SK-N-SH (cell line): ENCODE results near the gene UBE2U. TPM values are rescaled to one million over a fixed set of nuclear protein-coding genes. Genes with fewer than 3 reads are reported as not detected.

ENCODE experiments used
- CTCF ChIA-PET: fragments of 300-600, 350-600 bp; formaldehyde crosslinking; extraction: SDS; loops from one replicate; lab custom pipeline; 2021; lab: Yijun Ruan, JAX
- POLR2A ChIA-PET: fragments of 350-600 bp; sonication (Branson Sonifier 250); formaldehyde crosslinking; extraction: SDS; loops from one replicate; lab custom pipeline; 2020; ENCODE audit warnings: antibody characterized with exemption, inconsistent platforms; lab: Yijun Ruan, JAX
- DNase-seq: peaks from one replicate; pipeline ENCODE4 v3.0.0; 2012
- H2AFZ ChIP-seq: fragments of 200-600 bp; sonication (generic); 2 replicates; pipeline ENCODE4 v1.8.1; 2016; ENCODE audit warnings: antibody characterized with exemption, mild to moderate bottlenecking, low read depth
- H3F3A ChIP-seq: fragments of 200-600 bp; sonication (generic); replicated peaks from 2 replicates; pipeline ENCODE3; 2016; ENCODE audit warnings: antibody characterized with exemption, mild to moderate bottlenecking; ENCODE audit not compliant: insufficient read depth
- H3K27ac ChIP-seq, 2 experiments: fragments of 200-500 bp in 1 of 2; fragments of 200-600 bp in 1 of 2; sonication (Bioruptor generic) in 1 of 2; sonication (generic), shearing (Covaris generic) in 1 of 2; 2 replicates each; pipeline versions ENCODE4 v1.5.1 to v1.6.1; 2014 to 2016; ENCODE audit warnings: low read depth in 2 of 2, inconsistent platforms in 1 of 2, low read length in 1 of 2, mild to moderate bottlenecking in 1 of 2, mixed read lengths in 1 of 2
- H3K27me3 ChIP-seq: fragments of 200-600 bp; sonication (generic), shearing (Covaris generic); 2 replicates; pipeline ENCODE4 v1.6.1; 2016; ENCODE audit warnings: mixed run types; ENCODE audit not compliant: insufficient read depth
- H3K36me3 ChIP-seq, 2 experiments: fragments of 200-500 bp in 1 of 2; fragments of 200-600 bp in 1 of 2; sonication (Bioruptor generic) in 1 of 2; sonication (generic) in 1 of 2; replicated peaks in 1 of 2; 2 replicates each; pipeline versions ENCODE3 to v1.5.1; 2014 to 2016; ENCODE audit warnings: low read length in 1 of 2, mild to moderate bottlenecking in 1 of 2; ENCODE audit not compliant: insufficient read depth in 2 of 2, control insufficient read depth in 1 of 2
- H3K4me1 ChIP-seq, 2 experiments: fragments of 200-500 bp in 1 of 2; fragments of 200-600 bp in 1 of 2; sonication (Bioruptor generic) in 1 of 2; sonication (generic), shearing (Covaris generic) in 1 of 2; 2 replicates each; pipeline versions ENCODE4 v1.5.1 to v1.6.1; 2014 to 2016; ENCODE audit warnings: low read depth in 1 of 2, low read length in 1 of 2, mixed run types in 1 of 2; ENCODE audit not compliant: insufficient read depth in 2 of 2, control insufficient read depth in 1 of 2
- H3K4me2 ChIP-seq: fragments of 200-600 bp; sonication (generic), shearing (Covaris generic); 2 replicates; pipeline ENCODE4 v1.6.1; 2017; ENCODE audit warnings: mixed run types
- H3K4me3 ChIP-seq, 2 experiments: fragments of 200-500 bp in 1 of 2; fragments of 200-600 bp in 1 of 2; sonication (Bioruptor generic) in 1 of 2; sonication (generic), shearing (Covaris generic) in 1 of 2; 2 replicates each; pipeline versions ENCODE4 v1.5.1 to v1.8.1; 2014 to 2016; ENCODE audit warnings: low read depth in 2 of 2, inconsistent platforms in 1 of 2, low read length in 1 of 2, mild to moderate bottlenecking in 1 of 2, mixed read lengths in 1 of 2, moderate library complexity in 1 of 2
- H3K79me2 ChIP-seq: fragments of 200-600 bp; sonication (generic); 2 replicates; pipeline ENCODE4 v1.8.1; 2017; ENCODE audit warnings: mild to moderate bottlenecking; ENCODE audit not compliant: insufficient read depth
- H3K9ac ChIP-seq: fragments of 200-600 bp; sonication (generic); 2 replicates; pipeline ENCODE4 v1.6.1; 2017; ENCODE audit warnings: mixed run types
- H3K9me2 ChIP-seq: fragments of 200-600 bp; sonication (generic); 2 replicates; pipeline ENCODE4 v1.6.1; 2017; ENCODE audit warnings: mixed run types
- H3K9me3 ChIP-seq: fragments of 200-600 bp; sonication (generic); 2 replicates; pipeline ENCODE4 v1.6.1; 2017; ENCODE audit warnings: mixed run types, mild to moderate bottlenecking, moderate library complexity
- H4K20me1 ChIP-seq: fragments of 200-600 bp; sonication (generic); 2 replicates; pipeline ENCODE4 v1.6.1; 2017; ENCODE audit warnings: mild to moderate bottlenecking, mixed run types; ENCODE audit not compliant: insufficient read depth
- CHD2 ChIP-seq: fragments of 150-350 bp; IDR thresholded peaks from 2 replicates; pipeline ENCODE4 v1.6.1; 2018; ENCODE audit warnings: low read length; ENCODE audit not compliant: partially characterized antibody
- ELF1 ChIP-seq: IDR thresholded peaks from 2 replicates; pipeline ENCODE4 v1.4.0; 2012
- FOXJ3 ChIP-seq: sonication (generic); formaldehyde crosslinking; IDR thresholded peaks from 2 replicates; pipeline ENCODE4 v1.5.1; 2020; ENCODE audit warnings: mild to moderate bottlenecking, missing genetic modification reagents
- GATA2 ChIP-seq: sonication (generic); formaldehyde crosslinking; IDR thresholded peaks from 2 replicates; pipeline ENCODE4 v1.5.0; 2020; ENCODE audit warnings: mild to moderate bottlenecking, missing genetic modification reagents
- REST ChIP-seq: IDR thresholded peaks from 2 replicates; pipeline ENCODE4 v1.6.1; 2012; ENCODE audit warnings: mild to moderate bottlenecking, low read depth, low read length, moderate library complexity
- SIN3A ChIP-seq: IDR thresholded peaks from 2 replicates; pipeline ENCODE4 v1.6.1; 2012; ENCODE audit warnings: low read depth, mild to moderate bottlenecking, low read length, moderate library complexity, borderline replicate concordance
- SMC3 ChIP-seq: IDR thresholded peaks from 2 replicates; pipeline ENCODE4 v1.6.1; 2012; ENCODE audit warnings: low read depth, low read length, improper control_type of control experiment
- YY1 ChIP-seq: IDR thresholded peaks from 2 replicates; pipeline ENCODE4 v1.4.0; 2012; ENCODE audit warnings: low read depth, mild to moderate bottlenecking
- WGBS: methylation state at CpG from one replicate; pipeline ENCODE4 v1.1.6; 2017; ENCODE audit warnings: low lambda C conversion rate; 5-methylcytosine and 5-hydroxymethylcytosine counted together
- polyA plus RNA-seq, 3 experiments: library from polyadenylated mRNA; depleted of rRNA; stranded (reverse); fragments of >200 nt; gene quantifications; 2 replicates each; pipeline ENCODE4 v1.2.3, GENCODE V29; 2012
- TF ChIP-seq, protein P1 (sequence below): IDR thresholded peaks from 2 replicates; pipeline ENCODE4 v1.4.0; 2012; ENCODE audit warnings: low read depth, borderline replicate concordance
- TF ChIP-seq, protein P2 (sequence below): IDR thresholded peaks from 2 replicates; pipeline ENCODE4; 2012

Gene UBE2U
- polyA plus RNA-seq, 1 of the 3 experiments (the other 2 are of a cell fraction): not detected

DNA sequence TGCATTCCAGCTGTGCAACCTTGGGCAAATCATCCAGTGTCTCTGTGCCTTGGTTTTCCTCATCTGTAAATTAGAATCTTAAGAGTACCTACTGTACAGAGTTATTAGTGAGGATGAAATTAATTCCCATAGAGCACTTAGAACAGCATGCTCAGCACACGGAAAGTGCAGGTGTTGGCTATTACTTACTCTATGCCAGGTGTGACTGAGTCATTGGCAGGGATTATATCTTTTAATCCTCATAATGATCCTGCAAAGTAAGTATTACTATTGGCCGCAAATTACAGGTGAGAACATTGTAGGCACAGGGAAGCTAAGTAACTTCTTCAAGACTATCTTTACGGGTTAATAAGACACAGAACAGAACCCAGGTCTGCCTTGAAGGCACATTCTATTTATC lies 6.3 kb upstream of the UBE2U start:
- POLR2A ChIA-PET: interaction anchor here (0.6 kb wide), 1 partner anchor 154 kb away, joined by 3 read pairs; no protein-coding TSS in a partner anchor
- WGBS: 90% methylated on average over 3 of the region's 3 CpGs

More for the DNA sequence above, 6.3 kb upstream of the UBE2U start:
- no peaks in the 10 kb centered on the region for H3K9me2 ChIP-seq
- H3K27me3 ChIP-seq: no peaks in the 10 kb centered on the region
- no peak overlapping the region for H2AFZ ChIP-seq
- H4K20me1 ChIP-seq: no peaks in the 10 kb centered on the region
- no peak for DNase-seq
- peak overlapping the region in 1 of 2 experiments; percentile 81; a peak in 2 of 4 replicates for H3K27ac ChIP-seq
- TF ChIP-seq GATA2 (CRISPR knock-in tag): no peak
- TF ChIP-seq, protein P1, sequence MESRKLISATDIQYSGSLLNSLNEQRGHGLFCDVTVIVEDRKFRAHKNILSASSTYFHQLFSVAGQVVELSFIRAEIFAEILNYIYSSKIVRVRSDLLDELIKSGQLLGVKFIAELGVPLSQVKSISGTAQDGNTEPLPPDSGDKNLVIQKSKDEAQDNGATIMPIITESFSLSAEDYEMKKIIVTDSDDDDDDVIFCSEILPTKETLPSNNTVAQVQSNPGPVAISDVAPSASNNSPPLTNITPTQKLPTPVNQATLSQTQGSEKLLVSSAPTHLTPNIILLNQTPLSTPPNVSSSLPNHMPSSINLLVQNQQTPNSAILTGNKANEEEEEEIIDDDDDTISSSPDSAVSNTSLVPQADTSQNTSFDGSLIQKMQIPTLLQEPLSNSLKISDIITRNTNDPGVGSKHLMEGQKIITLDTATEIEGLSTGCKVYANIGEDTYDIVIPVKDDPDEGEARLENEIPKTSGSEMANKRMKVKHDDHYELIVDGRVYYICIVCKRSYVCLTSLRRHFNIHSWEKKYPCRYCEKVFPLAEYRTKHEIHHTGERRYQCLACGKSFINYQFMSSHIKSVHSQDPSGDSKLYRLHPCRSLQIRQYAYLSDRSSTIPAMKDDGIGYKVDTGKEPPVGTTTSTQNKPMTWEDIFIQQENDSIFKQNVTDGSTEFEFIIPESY: no peak
- no peak for TF ChIP-seq SIN3A
- TF ChIP-seq, protein P2, sequence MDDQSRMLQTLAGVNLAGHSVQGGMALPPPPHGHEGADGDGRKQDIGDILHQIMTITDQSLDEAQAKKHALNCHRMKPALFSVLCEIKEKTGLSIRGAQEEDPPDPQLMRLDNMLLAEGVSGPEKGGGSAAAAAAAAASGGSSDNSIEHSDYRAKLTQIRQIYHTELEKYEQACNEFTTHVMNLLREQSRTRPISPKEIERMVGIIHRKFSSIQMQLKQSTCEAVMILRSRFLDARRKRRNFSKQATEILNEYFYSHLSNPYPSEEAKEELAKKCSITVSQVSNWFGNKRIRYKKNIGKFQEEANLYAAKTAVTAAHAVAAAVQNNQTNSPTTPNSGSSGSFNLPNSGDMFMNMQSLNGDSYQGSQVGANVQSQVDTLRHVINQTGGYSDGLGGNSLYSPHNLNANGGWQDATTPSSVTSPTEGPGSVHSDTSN: no peak
- TF ChIP-seq ELF1: no peak
- no peak for TF ChIP-seq YY1
- TF ChIP-seq FOXJ3 (CRISPR knock-in tag): no peak
- no peak for TF ChIP-seq SMC3
- TF ChIP-seq REST: no peak
- TF ChIP-seq CHD2: no peak
- H3K4me2 ChIP-seq: no peak overlapping the region
- no peaks in the 10 kb centered on the region for H3F3A ChIP-seq
- no peaks in the 10 kb centered on the region for H3K79me2 ChIP-seq
- no peak overlapping the region for H3K9ac ChIP-seq
- H3K4me1 ChIP-seq: peaks cover 0 to 35% of the 10 kb centered on the region in 2 experiments; a peak in 2 of 4 replicates
- H3K36me3 ChIP-seq: no peaks in the 10 kb centered on the region
- CTCF ChIA-PET: interaction anchor here (1.5 kb wide), 1 partner anchor 423 kb away, joined by 4 read pairs; the partner anchor contains the start of gene ROR1
- H3K9me3 ChIP-seq: no peaks in the 10 kb centered on the region
- H3K4me3 ChIP-seq: no peak overlapping the region
